Measurements from ENCODE around the gene PDHX. TPM values are rescaled to one million over a fixed set of nuclear protein-coding genes. Genes with fewer than 3 reads are reported as not detected.

PDHX gene
- total and polyA plus RNA-seq, 2 of the 4 experiments (the other 2 are of a cell fraction): 19.8 to 26.7 TPM

DNA sequence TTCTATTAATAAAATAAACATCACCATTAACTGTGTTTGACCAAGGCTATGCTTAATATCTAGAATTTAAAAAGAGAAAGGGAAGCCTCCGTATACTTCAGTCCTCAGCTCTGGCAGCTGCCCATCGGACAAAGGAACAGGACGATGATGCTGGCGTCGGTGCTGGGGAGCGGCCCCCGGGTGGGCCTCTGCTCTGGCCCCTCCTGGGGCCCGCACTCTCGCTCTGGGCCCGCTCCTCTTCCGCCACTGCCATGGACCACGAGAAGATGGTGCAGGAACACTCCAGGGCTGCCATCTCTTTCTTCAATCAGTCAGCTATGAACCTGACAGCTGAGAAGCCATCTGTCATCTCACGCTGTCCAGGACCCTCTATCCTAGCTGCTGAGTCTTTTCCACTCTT lies 25.3 kb downstream of the PDHX start:
- no peak overlapping the region for H4K5ac ChIP-seq (ENCODE audit: low read depth, low read length)
- no peak overlapping the region for H2AFZ ChIP-seq (replicated peaks; ENCODE audit: low read length, poor library complexity)
- BruUV-seq (replicated peaks): no TSS peak
- H3K36me3 ChIP-seq (ENCODE audit: control insufficient read depth, insufficient read depth, low read length): peaks cover 7% of the 10 kb centered on the region
- H2BK15ac ChIP-seq (ENCODE audit: low read depth, low read length): no peak overlapping the region
- DNase-seq: no peak
- H2BK5ac ChIP-seq (ENCODE audit: low read depth, low read length, poor library complexity, severe bottlenecking): no peak overlapping the region
- no peak overlapping the region for H4K91ac ChIP-seq (ENCODE audit: insufficient read depth, low read depth, low read length)
- H2AK9ac ChIP-seq (replicated peaks; ENCODE audit: low read depth, low read length, poor library complexity): no peak overlapping the region
- H3K4ac ChIP-seq (ENCODE audit: low read depth, low read length): no peak overlapping the region
- TF ChIP-seq RFX5 (IDR thresholded peaks at IDR 0.05; ENCODE audit: low read depth, low read length): no peak
- no peak for TF ChIP-seq NFE2L2 (IDR thresholded peaks at IDR 0.05; ENCODE audit: low read depth, low read length)
- no peak for TF ChIP-seq FOS (IDR thresholded peaks at IDR 0.05; ENCODE audit: low read depth, low read length)
- TF ChIP-seq SMC3 (IDR thresholded peaks at IDR 0.05; ENCODE audit: low read depth, low read length): no peak
- TF ChIP-seq MAZ (IDR thresholded peaks at IDR 0.05; ENCODE audit: borderline replicate concordance, low read depth, low read length): no peak
- TF ChIP-seq, protein P1, sequence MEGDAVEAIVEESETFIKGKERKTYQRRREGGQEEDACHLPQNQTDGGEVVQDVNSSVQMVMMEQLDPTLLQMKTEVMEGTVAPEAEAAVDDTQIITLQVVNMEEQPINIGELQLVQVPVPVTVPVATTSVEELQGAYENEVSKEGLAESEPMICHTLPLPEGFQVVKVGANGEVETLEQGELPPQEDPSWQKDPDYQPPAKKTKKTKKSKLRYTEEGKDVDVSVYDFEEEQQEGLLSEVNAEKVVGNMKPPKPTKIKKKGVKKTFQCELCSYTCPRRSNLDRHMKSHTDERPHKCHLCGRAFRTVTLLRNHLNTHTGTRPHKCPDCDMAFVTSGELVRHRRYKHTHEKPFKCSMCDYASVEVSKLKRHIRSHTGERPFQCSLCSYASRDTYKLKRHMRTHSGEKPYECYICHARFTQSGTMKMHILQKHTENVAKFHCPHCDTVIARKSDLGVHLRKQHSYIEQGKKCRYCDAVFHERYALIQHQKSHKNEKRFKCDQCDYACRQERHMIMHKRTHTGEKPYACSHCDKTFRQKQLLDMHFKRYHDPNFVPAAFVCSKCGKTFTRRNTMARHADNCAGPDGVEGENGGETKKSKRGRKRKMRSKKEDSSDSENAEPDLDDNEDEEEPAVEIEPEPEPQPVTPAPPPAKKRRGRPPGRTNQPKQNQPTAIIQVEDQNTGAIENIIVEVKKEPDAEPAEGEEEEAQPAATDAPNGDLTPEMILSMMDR (conservative IDR thresholded peaks at IDR 0.05; ENCODE audit: low read depth, low read length): no peak
- TF ChIP-seq MAFK (IDR thresholded peaks at IDR 0.05; ENCODE audit: low read depth, low read length): no peak
- no peak for TF ChIP-seq ELK1 (IDR thresholded peaks at IDR 0.05; ENCODE audit: borderline replicate concordance, low read depth, low read length)
- no peak for TF ChIP-seq USF2 (IDR thresholded peaks at IDR 0.05; ENCODE audit: low read depth, low read length)
- no peak for TF ChIP-seq BHLHE40 (IDR thresholded peaks at IDR 0.05; ENCODE audit: low read depth, low read length)
- H4K8ac ChIP-seq (ENCODE audit: low read depth in 2 of 2, low read length in 2 of 2): no peak overlapping the region
- H3K4me2 ChIP-seq (ENCODE audit: low read depth, low read length): no peak overlapping the region
- H3K9me1 ChIP-seq (ENCODE audit: insufficient read depth, low read length): 0 out of 2 replicates have a peak, but pooled peaks cover 3% of the 10 kb centered on the region
- POLR2A ChIA-PET (ENCODE audit: unreplicated experiment): no interaction called here
- no peak for ATAC-seq (ENCODE audit: low read depth)
- H2BK120ac ChIP-seq (ENCODE audit: low read depth, low read length): no peak overlapping the region
- no peak overlapping the region for H3K56ac ChIP-seq (ENCODE audit: extremely low read depth, insufficient read depth, low read length)
- H3K18ac ChIP-seq (ENCODE audit: low read depth, low read length): no peak overlapping the region
- 100% methylated on average over 1 of the region's 13 CpGs; no CpG with 5 or more reads in 1 of the 2 experiments for WGBS, 2 experiments (ENCODE audit: extremely low coverage in 2 of 2, insufficient read length in 1 of 2)
- no peak overlapping the region for H3K4me3 ChIP-seq (ENCODE audit: insufficient read depth, low read depth, low read length)
- H3K9me3 ChIP-seq (ENCODE audit: control insufficient read depth, insufficient read depth, low read length): no peaks in the 10 kb centered on the region
- peaks cover 19 to 43% of the 10 kb centered on the region in 2 experiments for H3K79me1 ChIP-seq (ENCODE audit: low read depth in 1 of 2, low read length in 2 of 2)
- no peaks in the 10 kb centered on the region for H3K27me3 ChIP-seq (ENCODE audit: control insufficient read depth, insufficient read depth, low read length)
- no peak overlapping the region for H3K9ac ChIP-seq (ENCODE audit: low read depth, low read length)
- CTCF ChIA-PET: interaction anchor here (0.8 kb wide), 1 partner anchor 19 kb away, joined by 3 read pairs; no protein-coding TSS in a partner anchor
- in situ Hi-C loops (cut with MboI; ENCODE audit: low sequenced_read_pairs) (no loop called here), dilution Hi-C loops (cut with HindIII; ENCODE audit: low sequenced_read_pairs, unreplicated experiment) (no loop called here), intact Hi-C loops (cut with micrococcal nuclease) (no loop called here)
- no peak overlapping the region for H3K14ac ChIP-seq (replicated peaks; ENCODE audit: low read depth, low read length)
- no peak overlapping the region for H2BK20ac ChIP-seq (ENCODE audit: low read depth, low read length)
- peaks cover 2% of the 10 kb centered on the region; the same call in 1 of the 2 replicates for H3K4me1 ChIP-seq (ENCODE audit: control insufficient read depth, insufficient read depth, low read length)
- no peak overlapping the region for H3K23ac ChIP-seq (ENCODE audit: low read depth, low read length)
- H2AK5ac ChIP-seq (ENCODE audit: low read depth, low read length): no peak overlapping the region
- H4K20me1 ChIP-seq (ENCODE audit: insufficient read depth, low read length): no peaks in the 10 kb centered on the region; the same call in 1 of the 2 replicates
- H3K27ac ChIP-seq (ENCODE audit: insufficient read depth, low read length): no peak overlapping the region
